SK-N-SH treated with all-trans-retinoic acid at 6 μM for 48 hours (cell line): ENCODE data around the gene CYTH4.

Experiments
- OSR1 ChIP-seq: fragments of 250-450 bp; sonication (Bioruptor Pico); IDR thresholded peaks from 2 replicates; pipeline ENCODE4 v1.8.0; 2022; ENCODE audit warnings: moderate library complexity, mild to moderate bottlenecking, inconsistent platforms
- TSHZ2 ChIP-seq: fragments of 250-450 bp; sonication (Bioruptor Pico); IDR thresholded peaks from 2 replicates; pipeline ENCODE4 v1.5.0; 2020; ENCODE audit warnings: mild to moderate bottlenecking, moderate library complexity
- TF ChIP-seq, protein P1 (sequence below): fragments of 250-450 bp; sonication (Bioruptor Pico); IDR thresholded peaks from 2 replicates; pipeline ENCODE4 v1.8.0; 2020; ENCODE audit warnings: mild to moderate bottlenecking, moderate library complexity, borderline replicate concordance

GRCh38 chr22:37289156-37289735 is 6.9 kb downstream of the CYTH4 start:
- TF ChIP-seq, protein P1, sequence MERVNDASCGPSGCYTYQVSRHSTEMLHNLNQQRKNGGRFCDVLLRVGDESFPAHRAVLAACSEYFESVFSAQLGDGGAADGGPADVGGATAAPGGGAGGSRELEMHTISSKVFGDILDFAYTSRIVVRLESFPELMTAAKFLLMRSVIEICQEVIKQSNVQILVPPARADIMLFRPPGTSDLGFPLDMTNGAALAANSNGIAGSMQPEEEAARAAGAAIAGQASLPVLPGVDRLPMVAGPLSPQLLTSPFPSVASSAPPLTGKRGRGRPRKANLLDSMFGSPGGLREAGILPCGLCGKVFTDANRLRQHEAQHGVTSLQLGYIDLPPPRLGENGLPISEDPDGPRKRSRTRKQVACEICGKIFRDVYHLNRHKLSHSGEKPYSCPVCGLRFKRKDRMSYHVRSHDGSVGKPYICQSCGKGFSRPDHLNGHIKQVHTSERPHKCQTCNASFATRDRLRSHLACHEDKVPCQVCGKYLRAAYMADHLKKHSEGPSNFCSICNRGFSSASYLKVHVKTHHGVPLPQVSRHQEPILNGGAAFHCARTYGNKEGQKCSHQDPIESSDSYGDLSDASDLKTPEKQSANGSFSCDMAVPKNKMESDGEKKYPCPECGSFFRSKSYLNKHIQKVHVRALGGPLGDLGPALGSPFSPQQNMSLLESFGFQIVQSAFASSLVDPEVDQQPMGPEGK (CRISPR knock-in tag), result no peak
- TF ChIP-seq OSR1 (CRISPR knock-in tag) (no peak), TSHZ2 (CRISPR knock-in tag) (no peak)
